Natural killer cell (primary cell): Measurements from ENCODE around the gene RBP4. TPM values are rescaled to one million over a fixed set of nuclear protein-coding genes. Genes with fewer than 3 reads are reported as not detected.

ENCODE experiments used
- ATAC-seq, 3 donors: fragments of 150-1000 bp in 2 of 3; fragments of 200-7000 bp in 1 of 3; cut with Tn5 transposase; 1 replicate in 1 of 3; 2 replicates in 2 of 3; pipeline ENCODE4 v1.10.0; 2021; ENCODE audit warnings: mild to moderate bottlenecking in 2 of 3, moderate library complexity in 2 of 3
- DNase-seq, 2 donors: peaks; one replicate each; pipeline versions ENCODE4 v3.0.0 to v3.0.0-alpha.2; 2013 to 2021; ENCODE audit warnings: mixed read lengths in 1 of 2
- H3K27ac ChIP-seq: one replicate; pipeline ENCODE4 v1.5.1; 2013; ENCODE audit warnings: mild to moderate bottlenecking, low read length
- H3K27me3 ChIP-seq: one replicate; pipeline ENCODE4 v1.6.1; 2013; ENCODE audit warnings: low read length; ENCODE audit not compliant: control insufficient read depth, insufficient read depth
- H3K36me3 ChIP-seq: one replicate; pipeline ENCODE4 v1.6.1; 2013; ENCODE audit warnings: low read length; ENCODE audit not compliant: control insufficient read depth, insufficient read depth
- H3K4me1 ChIP-seq: one replicate; pipeline ENCODE4 v1.6.1; 2013; ENCODE audit warnings: low read length; ENCODE audit not compliant: control insufficient read depth, insufficient read depth
- H3K4me3 ChIP-seq: one replicate; pipeline ENCODE4 v1.5.1; 2013; ENCODE audit warnings: low read length
- H3K9me3 ChIP-seq: one replicate; pipeline ENCODE4 v1.6.1; 2013; ENCODE audit warnings: low read length; ENCODE audit not compliant: control insufficient read depth, insufficient read depth
- H3K27ac Mint-ChIP-seq, 2 donors: one replicate each; pipeline ENCODE4 v1.8.0; 2022; ENCODE audit warnings: mild to moderate bottlenecking in 2 of 2, mixed read lengths in 2 of 2, moderate library complexity in 1 of 2
- H3K27me3 Mint-ChIP-seq, 2 donors: one replicate each; pipeline ENCODE4 v1.8.0; 2022; ENCODE audit warnings: low read depth in 2 of 2, mixed read lengths in 2 of 2
- H3K36me3 Mint-ChIP-seq: one replicate; pipeline ENCODE4 v1.8.0; 2022; ENCODE audit warnings: mixed read lengths
- H3K4me1 Mint-ChIP-seq, 2 donors: one replicate each; pipeline ENCODE4 v1.8.0; 2022; ENCODE audit warnings: mixed read lengths in 2 of 2
- H3K4me3 Mint-ChIP-seq: one replicate; pipeline ENCODE4 v1.8.0; 2022; ENCODE audit warnings: mild to moderate bottlenecking, moderate library complexity, mixed read lengths
- H3K9me3 Mint-ChIP-seq, 2 donors: one replicate each; pipeline ENCODE4 v1.8.0; 2022; ENCODE audit warnings: mixed read lengths in 2 of 2
- CTCF ChIP-seq: fragments of 200-600 bp; IDR thresholded peaks from one replicate; pipeline ENCODE4 v1.8.0; 2022; ENCODE audit warnings: antibody characterized with exemption
- WGBS: methylation state at CpG from one replicate; pipeline ENCODE4 v1.1.7; 2013; ENCODE audit warnings: missing lambda C conversion rate; ENCODE audit not compliant: insufficient coverage; 5-methylcytosine and 5-hydroxymethylcytosine counted together
- intact Hi-C: fragments of 100-400 bp; cut with micrococcal nuclease; formaldehyde crosslinking; loops from one replicate; pipeline ENCODE4 v1.14.2; 2022
- total RNA-seq, 4 donors: library from RNA; stranded (reverse); fragments of 120-200 nt in 1 of 4; gene quantifications; one replicate each; pipeline versions ENCODE4 v1.2.3 to v1.2.4, GENCODE V29; 2013 to 2022

RBP4 gene
- total RNA-seq, 3 donors from 2014 or later (not counting 1 experiment from before 2014, with no cell fraction given) = not detected

- H3K9me3 ChIP-seq = no peaks in the 10 kb centered on the region
- Mint-ChIP-seq H3K27me3 (peaks cover 8 to 17% of the 10 kb centered on the region in 2 donors), H3K36me3 (no peaks in the 10 kb centered on the region), H3K4me3 (no peak within 1 kb of the TSS), H3K4me1 (peaks cover 0 to 4% of the 10 kb centered on the region in 2 donors), H3K27ac (no peak within 1 kb of the TSS), H3K9me3 (no peaks in the 10 kb centered on the region)
- no peaks in the 10 kb centered on the region for H3K4me1 ChIP-seq
- ATAC-seq (no peak), DNase-seq (no peak)
- H3K27me3 ChIP-seq = no peaks in the 10 kb centered on the region
- no peak within 1 kb of the TSS for H3K27ac ChIP-seq
- H3K4me3 ChIP-seq = no peak within 1 kb of the TSS
- intact Hi-C loops = no loop called here
- TF ChIP-seq CTCF = no peak
- H3K36me3 ChIP-seq = no peaks in the 10 kb centered on the region
- 89% methylated on average over 6 of the region's 6 CpGs for WGBS
These were observed 11.3 kb upstream of the RBP4 start, which contains the start of gene PDE6C for GRCh38 chr10:93612311-93612710. PDE6C (plus strand) TSS chr10:93612537; CDS start chr10:93612726, 189 bp downstream.

DNA sequence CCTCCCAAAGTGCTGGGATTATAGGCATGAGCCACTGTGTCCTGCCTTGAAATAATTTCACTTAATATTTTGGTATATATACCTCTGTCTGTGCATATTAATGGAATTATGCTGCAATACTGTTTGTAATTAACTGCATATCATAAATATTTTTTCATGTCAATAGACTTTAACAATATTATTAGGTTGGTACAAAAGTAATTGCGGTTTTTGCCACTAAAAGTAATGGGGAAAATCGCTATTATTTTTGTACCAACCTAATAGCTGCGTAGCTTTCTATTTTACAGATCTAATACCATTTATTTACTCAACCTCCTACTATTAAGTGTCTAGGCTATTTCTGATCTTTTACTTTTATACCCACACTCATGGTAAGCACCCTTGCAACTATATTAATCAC is 7.4 kb upstream of the RBP4 start:
- DNase-seq (no peak), ATAC-seq (no peak)
- no peak for TF ChIP-seq CTCF
- Mint-ChIP-seq H3K27ac (no peak overlapping the region), H3K9me3 (no peaks in the 10 kb centered on the region), H3K27me3 (peaks cover 16 to 28% of the 10 kb centered on the region in 2 donors), H3K4me1 (no peaks in the 10 kb centered on the region), H3K4me3 (no peak overlapping the region), H3K36me3 (no peaks in the 10 kb centered on the region)
- no peak overlapping the region for H3K27ac ChIP-seq
- H3K4me1 ChIP-seq = no peaks in the 10 kb centered on the region
- H3K27me3 ChIP-seq = peaks cover 3% of the 10 kb centered on the region
- WGBS = 96% methylated on average over 2 of the region's 3 CpGs
- H3K4me3 ChIP-seq = no peak overlapping the region
- intact Hi-C loops = no loop called here
- no peaks in the 10 kb centered on the region for H3K9me3 ChIP-seq
- H3K36me3 ChIP-seq = no peaks in the 10 kb centered on the region

- peaks cover 31 to 33% of the 10 kb centered on the region in 2 donors for H3K27me3 Mint-ChIP-seq
These were observed 3.1 kb upstream of the RBP4 start for GRCh38 chr10:93604146-93604545.

More at GRCh38 chr10:93604146-93604545, 3.1 kb upstream of the RBP4 start:
- 0% methylated on average over 2 of the region's 2 CpGs for WGBS
- Mint-ChIP-seq H3K27ac (no peak overlapping the region), H3K9me3 (no peaks in the 10 kb centered on the region), H3K4me1 (no peaks in the 10 kb centered on the region), H3K36me3 (no peaks in the 10 kb centered on the region), H3K4me3 (no peak overlapping the region)
- DNase-seq (no peak), ATAC-seq (no peak)
- intact Hi-C loops = no loop called here
- Histone ChIP-seq H3K27ac (no peak overlapping the region), H3K4me3 (no peak overlapping the region), H3K4me1 (no peaks in the 10 kb centered on the region), H3K9me3 (no peaks in the 10 kb centered on the region), H3K27me3 (peaks cover 13% of the 10 kb centered on the region), H3K36me3 (no peaks in the 10 kb centered on the region)
- TF ChIP-seq CTCF = no peak
